ENCODE measurements around the gene TBC1D3.
"Not testable (repeated sequence)": the region's sequence is repeated elsewhere in the genome, so short reads cannot be mapped to it uniquely, and the experiment has no call there.

TBC1D3 gene

GRCh38 chr17:38192455-38192854 lies at the start of gene TBC1D3:
Gene TBC1D3 (minus strand): TSS chr17:38192555. CDS start chr17:38191029, 1,526 bp downstream.
- not testable (repeated sequence) for DNase-seq

- not testable (repeated sequence) for DNase-seq
Observed at GRCh38 chr17:38232790-38233189, 40.4 kb upstream of the TBC1D3 start.

GRCh38 chr17:38225844-38226495 lies 33.6 kb upstream of the TBC1D3 start:
- not testable (repeated sequence) for DNase-seq

GRCh38 chr17:38220867-38221266 lies 28.5 kb upstream of the TBC1D3 start:
- not testable (repeated sequence) for DNase-seq

- DNase-seq, result not testable (repeated sequence)
Observed at GRCh38 chr17:38200271-38200670, 7.9 kb upstream of the TBC1D3 start.

GRCh38 chr17:38134860-38135259 lies 57.5 kb downstream of the TBC1D3 start:
- not testable (repeated sequence) for DNase-seq

Data from activated naive CD4-positive, alpha-beta T cell (primary cell).